H54 (cell line): ENCODE data around the gene EZR.

Experiments used
- DNase-seq: peaks from one replicate; pipeline ENCODE4 v3.0.0; 2011; ENCODE audit warnings: low spot score, mixed read lengths; ENCODE audit not compliant: insufficient read length
- FAIRE-seq: peaks from 3 replicates; lab custom pipeline; 2011; peaks lifted over from hg19 to GRCh38; lab: Jason Lieb, UNC
- POLR2A ChIP-seq: IDR thresholded peaks from 2 replicates; pipeline ENCODE4 v1.6.1; 2011; ENCODE audit warnings: low read depth, mild to moderate bottlenecking, low read length

Gene EZR

GRCh38 chr6:158765499-158766068 is 53.6 kb downstream of the EZR start:
- no peak for FAIRE-seq
- DNase-seq = no peak
- no peak for TF ChIP-seq POLR2A

GRCh38 chr6:158764926-158765325 is 54.2 kb downstream of the EZR start:
- no peak for FAIRE-seq
- no peak for DNase-seq
- no peak for TF ChIP-seq POLR2A

GRCh38 chr6:158764183-158764849 is 54.9 kb downstream of the EZR start:
- FAIRE-seq = no peak
- DNase-seq = no peak
- TF ChIP-seq POLR2A = no peak

GRCh38 chr6:158763434-158764182 is 55.6 kb downstream of the EZR start:
- FAIRE-seq = no peak
- no peak for DNase-seq
- TF ChIP-seq POLR2A = no peak

GRCh38 chr6:158762787-158763433 is 56.3 kb downstream of the EZR start:
- FAIRE-seq (no peak), DNase-seq (no peak)
- TF ChIP-seq POLR2A = no peak

- no peak for FAIRE-seq
- TF ChIP-seq POLR2A = no peak
- DNase-seq = no peak
These were observed 57.4 kb downstream of the EZR start for GRCh38 chr6:158761746-158762145.

- no peak for TF ChIP-seq POLR2A
- no peak for FAIRE-seq
- DNase-seq = no peak
These were observed 58.4 kb downstream of the EZR start for GRCh38 chr6:158760618-158761250.

GRCh38 chr6:158759966-158760617 is 59.1 kb downstream of the EZR start:
- no peak for FAIRE-seq
- no peak for DNase-seq
- TF ChIP-seq POLR2A = no peak

GRCh38 chr6:158758941-158759479 is 60.2 kb downstream of the EZR start:
- DNase-seq = no peak
- FAIRE-seq = no peak
- no peak for TF ChIP-seq POLR2A

GRCh38 chr6:158758451-158758860 is 60.7 kb downstream of the EZR start:
- no peak for TF ChIP-seq POLR2A
- DNase-seq (no peak), FAIRE-seq (no peak)

GRCh38 chr6:158757753-158758090 is 61.4 kb downstream of the EZR start:
- DNase-seq = no peak
- no peak for TF ChIP-seq POLR2A
- FAIRE-seq = no peak

- TF ChIP-seq POLR2A = no peak
- no peak for DNase-seq
- no peak for FAIRE-seq
These were observed 62.0 kb downstream of the EZR start for GRCh38 chr6:158756977-158757752.
